SK-N-SH (cell line): ENCODE measurements around the gene BEND3. TPM values are rescaled to one million over a fixed set of nuclear protein-coding genes. Genes with fewer than 3 reads are reported as not detected.

ENCODE experiments used
- CTCF ChIA-PET: fragments of 300-600, 350-600 bp; formaldehyde crosslinking; extraction: SDS; loops from one replicate; lab custom pipeline; 2021; lab: Yijun Ruan, JAX
- POLR2A ChIA-PET: fragments of 350-600 bp; sonication (Branson Sonifier 250); formaldehyde crosslinking; extraction: SDS; loops from one replicate; lab custom pipeline; 2020; ENCODE audit warnings: antibody characterized with exemption, inconsistent platforms; lab: Yijun Ruan, JAX
- DNase-seq: peaks from one replicate; pipeline ENCODE4 v3.0.0; 2012
- H2AFZ ChIP-seq: fragments of 200-600 bp; sonication (generic); 2 replicates; pipeline ENCODE4 v1.8.1; 2016; ENCODE audit warnings: antibody characterized with exemption, mild to moderate bottlenecking, low read depth
- H3F3A ChIP-seq: fragments of 200-600 bp; sonication (generic); replicated peaks from 2 replicates; pipeline ENCODE3; 2016; ENCODE audit warnings: antibody characterized with exemption, mild to moderate bottlenecking; ENCODE audit not compliant: insufficient read depth
- H3K27ac ChIP-seq, 2 experiments: fragments of 200-500 bp in 1 of 2; fragments of 200-600 bp in 1 of 2; sonication (Bioruptor generic) in 1 of 2; sonication (generic), shearing (Covaris generic) in 1 of 2; 2 replicates each; pipeline versions ENCODE4 v1.5.1 to v1.6.1; 2014 to 2016; ENCODE audit warnings: low read depth in 2 of 2, inconsistent platforms in 1 of 2, low read length in 1 of 2, mild to moderate bottlenecking in 1 of 2, mixed read lengths in 1 of 2
- H3K27me3 ChIP-seq: fragments of 200-600 bp; sonication (generic), shearing (Covaris generic); 2 replicates; pipeline ENCODE4 v1.6.1; 2016; ENCODE audit warnings: mixed run types; ENCODE audit not compliant: insufficient read depth
- H3K36me3 ChIP-seq, 2 experiments: fragments of 200-500 bp in 1 of 2; fragments of 200-600 bp in 1 of 2; sonication (Bioruptor generic) in 1 of 2; sonication (generic) in 1 of 2; replicated peaks in 1 of 2; 2 replicates each; pipeline versions ENCODE3 to v1.5.1; 2014 to 2016; ENCODE audit warnings: low read length in 1 of 2, mild to moderate bottlenecking in 1 of 2; ENCODE audit not compliant: insufficient read depth in 2 of 2, control insufficient read depth in 1 of 2
- H3K4me1 ChIP-seq, 2 experiments: fragments of 200-500 bp in 1 of 2; fragments of 200-600 bp in 1 of 2; sonication (Bioruptor generic) in 1 of 2; sonication (generic), shearing (Covaris generic) in 1 of 2; 2 replicates each; pipeline versions ENCODE4 v1.5.1 to v1.6.1; 2014 to 2016; ENCODE audit warnings: low read depth in 1 of 2, low read length in 1 of 2, mixed run types in 1 of 2; ENCODE audit not compliant: insufficient read depth in 2 of 2, control insufficient read depth in 1 of 2
- H3K4me2 ChIP-seq: fragments of 200-600 bp; sonication (generic), shearing (Covaris generic); 2 replicates; pipeline ENCODE4 v1.6.1; 2017; ENCODE audit warnings: mixed run types
- H3K4me3 ChIP-seq, 2 experiments: fragments of 200-500 bp in 1 of 2; fragments of 200-600 bp in 1 of 2; sonication (Bioruptor generic) in 1 of 2; sonication (generic), shearing (Covaris generic) in 1 of 2; 2 replicates each; pipeline versions ENCODE4 v1.5.1 to v1.8.1; 2014 to 2016; ENCODE audit warnings: low read depth in 2 of 2, inconsistent platforms in 1 of 2, low read length in 1 of 2, mild to moderate bottlenecking in 1 of 2, mixed read lengths in 1 of 2, moderate library complexity in 1 of 2
- H3K79me2 ChIP-seq: fragments of 200-600 bp; sonication (generic); 2 replicates; pipeline ENCODE4 v1.8.1; 2017; ENCODE audit warnings: mild to moderate bottlenecking; ENCODE audit not compliant: insufficient read depth
- H3K9ac ChIP-seq: fragments of 200-600 bp; sonication (generic); 2 replicates; pipeline ENCODE4 v1.6.1; 2017; ENCODE audit warnings: mixed run types
- H3K9me2 ChIP-seq: fragments of 200-600 bp; sonication (generic); 2 replicates; pipeline ENCODE4 v1.6.1; 2017; ENCODE audit warnings: mixed run types
- H3K9me3 ChIP-seq: fragments of 200-600 bp; sonication (generic); 2 replicates; pipeline ENCODE4 v1.6.1; 2017; ENCODE audit warnings: mixed run types, mild to moderate bottlenecking, moderate library complexity
- H4K20me1 ChIP-seq: fragments of 200-600 bp; sonication (generic); 2 replicates; pipeline ENCODE4 v1.6.1; 2017; ENCODE audit warnings: mild to moderate bottlenecking, mixed run types; ENCODE audit not compliant: insufficient read depth
- EZH2phosphoT487 ChIP-seq: fragments of 200-600 bp; sonication (generic); IDR thresholded peaks from 2 replicates; pipeline ENCODE4 v1.6.1; 2017; ENCODE audit warnings: low read depth, mixed run types, mild to moderate bottlenecking, antibody characterized with exemption, moderate library complexity, borderline replicate concordance
- GABPA ChIP-seq: IDR thresholded peaks from 2 replicates; pipeline ENCODE4 v1.4.0; 2012; ENCODE audit warnings: low read depth, mild to moderate bottlenecking
- GATA2 ChIP-seq: sonication (generic); formaldehyde crosslinking; IDR thresholded peaks from 2 replicates; pipeline ENCODE4 v1.5.0; 2020; ENCODE audit warnings: mild to moderate bottlenecking, missing genetic modification reagents
- JUND ChIP-seq: IDR thresholded peaks from 2 replicates; pipeline ENCODE4 v1.4.0; 2012
- PBX3 ChIP-seq: IDR thresholded peaks from 2 replicates; pipeline ENCODE4; 2012
- POLR2AphosphoS5 ChIP-seq: IDR thresholded peaks from 2 replicates; pipeline ENCODE4 v1.6.1; 2012; ENCODE audit warnings: low read depth, low read length
- REST ChIP-seq: IDR thresholded peaks from 2 replicates; pipeline ENCODE4 v1.6.1; 2012; ENCODE audit warnings: mild to moderate bottlenecking, low read depth, low read length, moderate library complexity
- RFX5 ChIP-seq: IDR thresholded peaks from 2 replicates; pipeline ENCODE4 v1.6.1; 2012; ENCODE audit warnings: mild to moderate bottlenecking, improper control_type of control experiment, low read length
- SMC3 ChIP-seq: IDR thresholded peaks from 2 replicates; pipeline ENCODE4 v1.6.1; 2012; ENCODE audit warnings: low read depth, low read length, improper control_type of control experiment
- TCF12 ChIP-seq: IDR thresholded peaks from 2 replicates; pipeline ENCODE4 v1.4.0; 2012
- USF1 ChIP-seq: IDR thresholded peaks from 2 replicates; pipeline ENCODE4 v1.4.0; 2012; ENCODE audit warnings: low read depth, borderline replicate concordance
- USF2 ChIP-seq: fragments of 150-350 bp; IDR thresholded peaks from 2 replicates; pipeline ENCODE4 v1.6.1; 2017; ENCODE audit warnings: antibody characterized with exemption, low read length, low read depth, borderline replicate concordance
- YY1 ChIP-seq: IDR thresholded peaks from 2 replicates; pipeline ENCODE4 v1.4.0; 2012; ENCODE audit warnings: low read depth, mild to moderate bottlenecking
- WGBS: methylation state at CpG from one replicate; pipeline ENCODE4 v1.1.6; 2017; ENCODE audit warnings: low lambda C conversion rate; 5-methylcytosine and 5-hydroxymethylcytosine counted together
- polyA plus RNA-seq, 3 experiments: library from polyadenylated mRNA; depleted of rRNA; stranded (reverse); fragments of >200 nt; gene quantifications; 2 replicates each; pipeline ENCODE4 v1.2.3, GENCODE V29; 2012

The BEND3 gene
- polyA plus RNA-seq, 1 of the 3 experiments (the other 2 are of a cell fraction) = 1.0 TPM

- ChIA-PET CTCF (interaction anchor here (0.9 to 1.9 kb wide), 2 partner anchors 10 to 44 kb away, joined by 5 read pairs; no protein-coding TSS in a partner anchor), POLR2A (no interaction called here)
- Histone ChIP-seq H3K4me2 (no peak overlapping the region), H3K27ac (no peak overlapping the region), H3K4me1 (peaks cover 0 to 14% of the 10 kb centered on the region in 2 experiments; a peak in 2 of 4 replicates), H3K36me3 (peaks cover 0 to 3% of the 10 kb centered on the region in 2 experiments), H3K27me3 (no peaks in the 10 kb centered on the region), H2AFZ (no peak overlapping the region), H3F3A (peaks cover 3% of the 10 kb centered on the region), H3K9ac (no peak overlapping the region), H4K20me1 (no peaks in the 10 kb centered on the region), H3K9me3 (no peaks in the 10 kb centered on the region), H3K9me2 (no peaks in the 10 kb centered on the region), H3K79me2 (no peaks in the 10 kb centered on the region), H3K4me3 (no peak overlapping the region)
- no peak for TF ChIP-seq USF1
- 98% methylated on average over 21 of the region's 53 CpGs for WGBS
- DNase-seq = no peak
Observed at GRCh38 chr6:107069631-107070548, 45.4 kb downstream of the BEND3 start.

GRCh38 chr6:107068691-107069630, 46.4 kb downstream of the BEND3 start:
- ChIA-PET POLR2A (no interaction called here), CTCF (interaction anchor here (0.9 to 1.9 kb wide), 2 partner anchors 11 to 45 kb away, joined by 5 read pairs; no protein-coding TSS in a partner anchor)
- Histone ChIP-seq H3K36me3 (peaks cover 0 to 3% of the 10 kb centered on the region in 2 experiments), H3K9me2 (no peaks in the 10 kb centered on the region), H3K9ac (no peak overlapping the region), H4K20me1 (no peaks in the 10 kb centered on the region), H3K9me3 (no peaks in the 10 kb centered on the region), H3K4me3 (no peak overlapping the region), H3K4me1 (peaks cover 0 to 18% of the 10 kb centered on the region in 2 experiments; a peak in 2 of 4 replicates), H3K27ac (no peak overlapping the region), H3K79me2 (no peaks in the 10 kb centered on the region), H2AFZ (no peak overlapping the region), H3F3A (peaks cover 3% of the 10 kb centered on the region), H3K27me3 (no peaks in the 10 kb centered on the region), H3K4me2 (no peak overlapping the region)
- 95% methylated on average over 54 of the region's 69 CpGs for WGBS
- TF ChIP-seq USF2 (no peak), SMC3 (no peak), YY1 (no peak), POLR2AphosphoS5 (no peak), EZH2phosphoT487 (no peak), REST (no peak), JUND (no peak), GATA2 (CRISPR knock-in tag) (no peak), RFX5 (no peak), TCF12 (no peak), PBX3 (no peak), GABPA (no peak)
- DNase-seq = no peak
